NCI-H524 treated with DMSO at 0.1 percent for 48 hours (cell line): ENCODE measurements around the gene MBD1.
"Not testable (repeated sequence)": the region's sequence is repeated elsewhere in the genome, so short reads cannot be mapped to it uniquely, and the experiment has no call there.

ENCODE experiments used
- DNase-seq: peaks from one replicate; lab custom pipeline; 2025; lab: John Stamatoyannopoulos, UW

Gene MBD1

DNA sequence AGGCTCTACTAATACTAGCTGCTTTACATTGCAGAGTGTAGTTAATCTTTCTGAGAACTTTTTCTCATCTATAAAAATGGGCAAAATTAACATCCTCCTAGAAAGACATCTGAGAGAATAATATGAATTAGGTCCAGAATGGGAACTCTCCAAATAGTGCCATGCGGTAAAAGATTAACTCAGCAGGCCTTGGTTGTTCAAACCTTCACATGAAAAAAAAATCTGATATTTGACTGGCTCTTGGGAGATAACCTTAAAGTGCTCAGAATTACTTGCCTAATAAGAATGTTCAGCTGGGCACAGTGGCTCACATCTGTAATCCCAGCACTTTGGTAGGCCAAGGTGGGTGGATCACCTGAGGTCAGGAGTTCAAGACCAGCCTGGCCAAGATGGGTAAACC is 11.7 kb upstream of the MBD1 start:
- DNase-seq = no peak

DNA sequence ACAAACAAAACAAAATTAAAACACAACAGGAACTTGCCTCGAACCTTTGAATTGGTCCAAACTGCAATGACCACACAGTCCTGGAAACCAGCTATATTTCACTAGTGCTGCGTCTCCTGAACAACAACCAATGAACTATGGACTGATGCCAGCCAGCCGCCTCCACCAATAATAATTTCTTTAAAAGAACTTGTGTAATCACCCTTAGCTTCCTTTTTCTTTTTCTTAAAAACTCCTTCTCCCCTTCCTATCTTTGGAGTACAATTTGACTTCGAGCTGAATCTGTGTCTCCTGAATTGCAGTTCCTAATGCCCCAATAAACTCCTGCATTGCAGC is 7.8 kb upstream of the MBD1 start:
- DNase-seq = no peak

DNA sequence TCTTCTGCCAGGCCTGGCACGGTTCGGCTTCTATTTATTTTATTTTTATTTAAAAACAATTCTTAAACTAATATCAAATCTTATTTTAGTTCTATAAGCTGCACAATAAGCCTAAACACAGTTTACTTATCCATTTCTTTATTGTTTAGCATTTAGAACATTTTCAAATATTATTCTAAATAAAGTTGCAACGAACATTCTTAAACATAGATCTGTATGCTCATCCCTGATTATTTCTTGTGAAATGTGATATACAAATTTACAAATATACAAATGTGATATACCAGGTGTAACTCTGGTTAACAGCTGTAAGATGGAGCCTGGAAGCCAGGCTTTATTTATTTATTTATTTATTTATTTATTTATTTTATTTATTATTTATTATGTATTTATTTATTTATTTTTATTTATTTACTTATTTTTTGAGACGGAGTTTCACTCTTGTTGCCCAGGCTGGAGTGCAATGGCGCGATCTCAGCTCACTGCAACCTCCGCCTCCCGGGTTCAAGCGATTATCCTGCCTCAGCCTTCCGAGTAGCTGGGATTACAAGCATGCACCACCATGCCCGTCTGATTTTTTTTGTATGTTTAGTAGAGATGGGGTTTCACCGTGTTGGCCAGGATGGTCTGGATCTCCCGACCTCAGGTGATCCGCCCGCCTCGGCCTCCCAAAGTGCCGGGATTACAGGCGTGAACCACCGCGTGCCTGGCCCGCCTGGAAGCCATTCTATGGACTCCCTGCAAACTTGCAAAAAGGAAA is 7.2 kb upstream of the MBD1 start:
- DNase-seq = not testable (repeated sequence)

DNA sequence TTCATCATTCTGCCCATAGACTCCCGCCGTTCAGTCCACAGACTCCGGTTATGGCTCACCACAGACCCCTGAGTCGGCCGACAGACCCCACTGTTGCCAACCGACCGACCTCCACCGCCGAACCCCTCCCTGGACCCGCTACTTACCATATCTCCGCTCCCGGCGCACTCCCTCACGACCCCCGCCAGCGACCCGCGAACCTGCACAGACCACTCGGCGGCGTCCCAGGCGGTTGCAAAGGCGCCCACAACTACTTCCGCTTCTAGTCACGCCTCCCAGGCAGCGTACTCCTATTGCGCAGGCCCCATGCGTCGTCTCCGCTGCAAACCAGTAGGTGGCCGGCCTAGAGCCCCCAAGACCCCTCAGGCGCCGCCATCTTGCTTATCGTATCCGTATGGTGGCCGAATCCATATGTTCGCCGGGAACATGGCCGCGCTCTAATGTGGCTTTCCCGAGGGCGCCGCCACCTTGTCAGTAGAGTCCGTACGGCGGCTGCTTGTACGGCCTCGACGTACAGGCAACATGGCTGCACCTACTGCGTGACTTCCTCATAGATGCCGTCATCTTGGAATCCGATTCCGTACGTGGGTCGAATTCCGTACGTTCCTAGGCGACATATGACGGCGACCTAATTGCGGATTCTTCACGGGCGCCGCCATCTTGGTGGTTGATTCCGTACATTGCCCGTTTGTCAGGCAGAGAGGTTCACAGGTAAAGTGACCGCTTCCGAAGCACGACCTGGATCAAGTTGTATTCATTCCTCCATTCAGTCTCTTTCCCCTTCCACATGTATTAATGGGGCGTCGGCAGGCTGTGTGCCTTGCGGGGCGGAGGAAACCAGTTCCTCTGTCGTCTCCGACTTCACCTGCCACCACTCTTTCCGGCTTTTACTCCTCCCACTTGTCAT is 6.4 kb upstream of the MBD1 start, which contains the start of gene CXXC1:
TSS of gene CXXC1 (minus strand) at position 252 of the 907 bp plus-strand sequence. CDS start at position 149, 103 bp downstream.
- DNase-seq = peak; percentile 95

DNA sequence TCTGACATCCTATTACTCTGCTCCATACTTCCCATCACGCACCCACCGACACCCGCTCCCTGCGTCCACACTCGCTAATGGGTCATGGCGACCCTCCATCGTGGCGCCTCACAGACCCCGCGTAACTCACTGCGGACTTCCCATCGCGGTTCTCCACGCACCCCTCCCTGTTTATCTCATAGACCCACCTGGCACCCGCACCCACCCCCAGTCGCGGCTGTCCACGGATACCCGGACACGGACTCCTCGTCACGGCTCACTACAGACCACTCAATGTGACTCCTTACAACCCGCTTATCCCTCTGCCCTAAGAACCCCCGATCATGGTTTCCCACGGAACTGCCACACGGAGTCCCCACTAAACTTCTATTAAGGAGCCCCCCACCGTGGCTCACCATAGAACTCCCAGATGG is 5.7 kb upstream of the MBD1 start:
- no peak for DNase-seq

DNA sequence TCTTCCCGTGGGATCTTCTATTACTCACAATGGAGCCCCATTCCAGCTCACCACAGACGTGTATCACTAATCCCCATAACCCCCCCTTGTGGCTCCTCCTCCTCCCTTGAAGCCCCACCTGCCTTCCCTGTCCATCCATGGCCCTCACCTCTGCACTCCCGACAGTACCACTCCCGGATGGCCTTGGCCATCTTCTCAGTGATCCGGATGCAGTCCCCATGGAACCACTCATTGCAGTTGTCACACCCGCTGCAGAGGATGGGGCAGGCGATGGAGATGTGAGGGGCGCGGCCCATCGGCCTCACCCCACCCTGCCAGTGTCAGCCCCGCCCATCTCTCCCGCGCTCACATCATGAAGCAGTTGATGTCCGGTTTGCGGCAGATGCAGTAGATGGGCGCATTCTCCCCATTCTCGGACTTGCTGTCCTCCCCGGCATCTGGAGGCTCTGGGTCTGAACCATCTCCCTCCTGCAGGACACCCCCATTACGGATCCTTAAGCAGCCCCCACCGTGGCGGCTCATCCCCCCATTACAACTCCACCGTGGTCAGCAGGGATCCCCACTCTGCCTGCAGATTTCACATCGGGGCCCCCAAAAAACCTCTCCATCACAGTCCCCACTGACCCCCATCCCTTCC is 5.2 kb upstream of the MBD1 start:
- DNase-seq = no peak

DNA sequence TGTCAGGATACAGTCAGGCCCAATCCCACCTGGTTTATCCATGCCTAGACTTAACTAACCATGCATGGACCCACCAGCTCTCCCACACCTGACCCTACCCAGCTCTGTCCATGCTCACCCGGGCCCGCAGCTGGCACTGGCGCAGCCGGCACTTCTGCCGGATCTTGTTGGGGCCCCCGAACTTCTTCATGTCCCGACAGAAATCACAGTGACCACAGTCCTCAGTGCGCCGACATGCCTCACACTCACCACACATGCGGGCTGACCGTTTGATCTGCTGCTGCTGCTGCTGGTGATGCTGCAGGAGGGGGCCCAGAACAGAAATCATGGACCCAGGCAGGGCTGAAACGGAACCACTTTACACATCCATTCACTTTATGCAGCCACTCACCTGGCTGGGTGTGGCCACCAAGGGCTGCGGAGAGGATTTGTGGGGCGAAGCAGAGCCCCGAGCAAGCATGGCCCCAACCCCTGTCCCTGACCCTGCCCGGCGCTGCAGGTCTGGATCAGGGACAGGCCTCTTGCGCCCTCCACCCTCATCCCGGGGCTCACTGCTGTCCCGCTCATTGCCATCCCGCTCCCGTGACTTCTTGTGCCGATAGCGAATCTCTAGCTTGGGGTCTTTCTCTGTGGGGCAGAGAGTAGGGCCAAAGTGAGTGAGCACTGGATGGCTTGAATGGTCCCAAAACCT is 4.5 kb upstream of the MBD1 start:
- DNase-seq = no peak

DNA sequence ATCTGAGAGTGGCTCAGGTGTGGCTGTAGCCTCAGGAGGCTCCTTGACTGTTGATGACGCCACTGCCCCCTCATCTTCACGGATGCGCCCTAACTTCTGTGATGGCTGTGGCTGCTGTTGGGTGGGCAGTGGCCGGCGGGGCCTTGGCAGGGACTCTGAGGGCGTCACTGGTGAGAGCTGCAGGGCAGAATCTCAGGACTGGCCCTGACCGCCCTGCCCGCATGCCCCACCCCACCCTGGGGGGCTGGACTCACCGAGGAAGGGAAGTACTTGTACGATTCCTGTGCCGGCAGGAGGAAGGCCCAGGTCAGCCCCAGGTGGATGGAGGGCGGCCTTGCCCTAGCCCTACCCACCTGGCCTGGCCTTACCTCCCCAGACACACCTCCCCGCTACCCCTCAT is 3.7 kb upstream of the MBD1 start:
- no peak for DNase-seq

DNA sequence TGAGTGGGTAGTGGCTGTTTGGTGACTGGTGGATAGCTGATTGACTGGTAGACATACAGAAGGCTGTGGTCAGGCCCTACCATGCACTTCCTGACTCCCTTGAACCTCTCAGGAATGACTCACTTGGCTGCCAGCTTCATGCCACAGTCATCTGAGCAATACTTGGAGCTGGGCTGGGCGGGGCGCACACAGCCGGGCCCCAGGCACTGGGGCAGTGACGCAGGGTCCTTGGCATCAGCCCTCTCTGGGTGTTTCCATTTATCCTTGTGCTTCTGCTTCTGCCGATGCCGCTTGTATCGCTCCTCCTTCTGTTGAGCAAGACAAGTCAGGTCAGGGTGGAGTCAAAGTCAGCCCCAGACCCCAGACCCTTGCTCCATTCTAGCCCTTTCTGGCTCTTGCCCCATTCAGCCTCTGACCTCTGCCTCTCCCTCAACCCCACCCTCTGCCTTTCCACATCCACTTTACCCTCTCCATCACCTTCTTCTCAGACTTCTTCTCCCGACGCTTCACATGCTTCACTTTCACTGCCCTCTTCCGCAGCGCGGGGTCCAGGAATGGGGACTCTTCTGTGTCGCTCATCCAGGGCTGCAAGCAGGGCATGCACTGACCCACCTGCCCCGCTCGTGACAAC is 3.0 kb upstream of the MBD1 start:
- DNase-seq = no peak

DNA sequence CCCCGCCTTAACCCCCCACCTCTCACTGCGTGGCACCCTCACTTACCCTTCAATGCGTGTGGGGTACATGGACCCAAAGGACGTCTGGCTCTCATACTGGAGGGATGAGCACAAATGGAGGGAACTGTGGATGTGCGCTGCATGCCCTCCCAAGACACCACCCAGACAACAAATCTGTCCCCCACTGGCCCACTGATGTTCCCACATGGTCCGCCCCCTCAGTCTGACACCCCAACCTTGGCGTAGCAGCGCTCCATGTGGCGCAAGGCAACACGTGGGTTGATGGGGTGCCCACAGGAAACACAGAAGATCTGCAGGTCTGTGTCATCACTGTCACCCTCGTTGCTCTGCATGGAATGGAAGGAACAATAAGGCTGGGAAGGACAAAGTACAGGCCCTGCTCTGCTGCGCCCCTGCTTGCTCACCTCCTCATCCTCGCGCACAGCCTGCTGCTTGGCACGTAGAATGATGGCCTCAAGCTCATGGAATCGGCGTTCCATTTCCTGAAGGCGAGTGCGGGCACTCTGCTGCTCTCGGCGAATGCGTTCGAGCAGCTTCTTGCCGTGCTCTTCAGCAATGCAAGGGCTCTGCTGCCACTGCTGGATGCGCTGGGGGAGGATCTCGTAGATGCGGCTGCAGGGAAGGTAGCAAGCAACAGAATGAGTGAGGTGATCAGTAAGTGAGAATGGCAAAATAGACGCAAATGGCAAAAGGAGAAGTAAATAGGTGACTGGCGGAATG is 2.3 kb upstream of the MBD1 start:
- no peak for DNase-seq

DNA sequence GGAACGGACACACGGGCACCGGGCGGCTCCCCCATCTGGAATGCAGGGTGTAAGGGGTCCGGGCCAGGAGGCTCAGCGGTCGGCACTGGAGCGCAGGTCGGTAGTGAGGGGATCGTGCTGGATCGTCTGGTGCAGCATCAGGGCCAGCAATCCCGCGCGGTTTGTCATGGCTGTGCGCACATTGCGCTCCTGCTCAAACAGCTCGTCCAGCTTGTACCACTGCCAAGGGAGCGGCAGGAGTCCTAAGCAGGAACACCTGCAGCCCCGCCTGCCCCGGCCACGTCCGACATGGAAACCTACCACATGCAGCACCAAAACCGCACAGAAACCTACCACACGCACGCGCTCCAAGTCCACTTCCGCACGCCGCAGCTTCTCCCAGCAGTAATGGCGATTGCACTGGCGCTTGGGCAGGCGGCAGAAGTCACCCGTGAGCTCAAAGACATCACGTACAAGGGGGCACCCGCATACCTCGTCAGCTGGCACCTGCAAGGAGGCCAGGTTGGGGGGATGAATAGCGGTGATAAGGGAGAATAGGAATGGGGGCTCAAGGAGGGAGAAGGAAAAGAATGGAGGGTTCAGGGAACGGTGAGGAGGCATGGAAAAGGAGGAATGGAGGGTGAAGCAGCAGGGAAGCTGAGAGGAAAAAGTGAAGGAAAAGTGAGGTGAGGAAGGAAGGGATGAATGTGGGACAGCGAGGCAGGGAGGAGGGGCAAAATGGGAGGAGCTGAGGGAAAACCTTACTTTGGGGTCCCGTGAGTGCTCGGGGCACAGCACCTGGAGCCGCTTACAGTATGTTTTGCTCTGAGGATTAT is 1.4 kb upstream of the MBD1 start:
- no peak for DNase-seq

DNA sequence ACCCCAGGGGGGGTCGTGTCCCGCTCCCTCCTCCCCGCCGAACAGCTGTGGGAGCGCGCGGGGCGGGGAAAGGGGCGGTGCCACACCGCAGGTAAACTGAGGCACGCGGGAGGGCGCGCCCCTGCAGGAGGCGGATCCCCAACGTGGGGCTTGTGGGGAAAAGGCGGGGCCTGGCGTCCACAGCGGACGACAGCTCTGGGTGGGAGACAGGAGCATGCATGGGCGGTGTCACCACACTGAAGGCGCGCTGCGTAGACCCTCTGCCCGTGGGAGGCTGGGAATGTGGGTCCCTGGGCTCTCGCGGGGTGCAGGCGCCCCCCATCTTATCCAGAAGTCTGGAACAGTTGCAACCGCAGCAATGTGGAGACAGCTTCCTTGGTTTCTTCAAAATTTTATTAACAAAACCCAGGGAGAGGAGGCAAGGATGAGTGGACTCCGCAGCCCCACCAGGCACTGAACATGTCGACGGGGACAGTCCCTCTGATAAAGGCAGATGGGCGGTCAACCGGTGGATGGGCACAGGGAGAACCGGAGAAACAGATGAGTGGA is 723 bp upstream of the MBD1 start:
- no peak for DNase-seq

DNA sequence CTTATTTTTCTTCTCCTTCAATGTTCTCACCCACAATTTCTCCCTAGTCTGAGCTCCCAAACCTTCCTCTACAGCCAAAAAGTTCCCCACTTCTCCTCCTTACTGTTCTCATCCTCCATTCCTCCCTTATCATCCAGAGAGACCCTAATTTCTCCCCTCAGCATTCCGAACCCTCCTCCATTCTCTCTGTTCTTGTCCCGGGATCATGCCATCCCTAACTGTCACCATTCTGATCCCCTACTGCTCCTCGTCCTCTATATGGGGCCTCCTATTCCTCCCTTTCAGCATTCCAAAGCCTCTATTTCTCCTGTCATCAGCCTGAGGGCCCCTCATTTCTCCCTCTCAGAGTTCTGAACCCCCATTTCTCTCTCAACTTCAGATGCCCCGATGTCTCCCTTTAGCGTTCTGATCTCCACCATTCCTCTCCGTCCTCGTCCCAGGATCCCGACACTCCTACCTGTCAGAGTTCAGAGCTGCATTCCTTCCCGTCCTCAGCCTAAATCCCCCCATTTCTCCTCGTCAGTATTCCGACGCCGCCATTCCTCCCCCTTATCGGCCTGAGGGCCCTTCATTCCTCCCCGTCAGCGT is 522 bp downstream of the MBD1 start:
- DNase-seq = no peak

DNA sequence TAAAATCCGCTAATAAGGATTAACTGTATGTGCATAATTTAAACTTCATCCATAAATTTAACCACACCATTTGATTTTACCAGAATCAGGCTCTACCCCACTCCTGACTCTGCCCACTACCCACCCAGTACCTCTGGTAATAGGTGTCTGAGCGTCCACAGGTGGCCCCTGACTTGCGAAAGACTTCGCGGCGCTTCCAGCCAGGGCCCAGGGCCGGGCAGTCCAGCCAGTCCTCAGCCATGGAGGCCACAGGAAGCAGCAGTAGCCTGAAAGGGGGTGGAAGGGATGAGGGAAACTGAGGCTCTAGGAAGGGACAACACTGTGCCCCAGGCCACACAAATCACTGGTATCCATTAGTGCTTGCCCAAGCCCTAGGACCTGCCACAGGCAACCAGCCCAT is 1.6 kb downstream of the MBD1 start:
- no peak for DNase-seq

DNA sequence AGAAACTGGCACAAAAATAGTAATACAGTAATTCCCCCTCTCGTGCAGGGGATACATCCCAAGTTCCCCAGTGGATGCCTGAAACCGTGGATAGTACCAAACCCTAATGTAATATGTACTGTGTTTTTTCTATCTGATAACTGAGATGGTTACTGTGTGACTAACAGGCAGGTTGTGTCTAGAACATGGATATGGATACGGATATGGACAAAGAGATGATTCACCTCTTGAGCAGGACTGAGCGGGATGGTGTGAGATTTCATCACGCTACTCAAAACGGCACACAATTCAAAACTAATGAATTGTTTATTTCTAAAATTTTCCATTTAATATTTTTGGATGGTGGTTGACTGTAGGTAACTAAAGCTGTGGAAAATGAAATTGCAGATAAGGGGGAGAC is 3.4 kb downstream of the MBD1 start:
- DNase-seq = no peak

DNA sequence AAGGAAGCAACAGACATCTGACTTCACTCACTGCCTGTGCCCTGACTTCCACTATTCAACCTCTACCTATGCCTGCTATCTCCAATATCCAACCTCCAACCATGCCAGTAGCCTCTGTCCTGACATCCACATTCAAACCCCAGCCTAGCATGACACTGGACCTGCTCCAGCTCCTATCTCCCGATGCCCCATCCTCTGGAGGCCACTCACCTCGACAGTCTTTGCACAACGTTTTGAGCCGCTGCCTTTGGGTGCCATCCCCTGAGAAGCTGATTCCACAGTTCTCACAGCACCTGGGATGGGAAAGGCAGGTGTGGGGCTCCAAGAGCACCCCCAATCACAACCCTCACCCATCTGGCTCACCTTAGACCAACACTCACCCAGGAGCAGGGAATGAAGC is 4.9 kb downstream of the MBD1 start:
- DNase-seq = no peak

DNA sequence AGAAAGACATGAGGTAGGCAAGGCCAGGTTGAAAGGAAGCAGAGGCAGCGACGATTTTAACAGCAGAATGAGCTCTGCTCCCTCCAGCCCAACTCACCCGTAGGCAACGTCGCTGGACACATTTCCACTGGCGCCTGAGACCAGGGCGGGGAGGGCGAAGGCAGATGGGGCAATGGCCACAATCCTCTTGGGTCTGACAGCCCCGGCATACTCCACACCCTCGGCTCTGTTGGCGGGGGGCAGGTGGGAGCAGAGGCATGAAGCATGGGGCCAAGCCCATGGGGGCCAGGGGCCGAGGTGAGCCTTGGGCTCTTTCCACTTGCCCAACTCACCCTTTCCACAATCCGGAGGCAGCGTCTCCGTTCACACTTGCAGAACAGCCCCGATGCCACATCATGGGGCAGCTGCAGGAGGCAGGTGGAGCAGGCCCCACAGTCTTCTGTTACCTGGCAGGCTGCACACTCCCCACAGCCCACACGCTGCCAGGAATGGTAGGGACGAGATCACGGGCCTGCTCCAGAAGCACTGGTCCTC is 5.8 kb downstream of the MBD1 start:
- DNase-seq = no peak

DNA sequence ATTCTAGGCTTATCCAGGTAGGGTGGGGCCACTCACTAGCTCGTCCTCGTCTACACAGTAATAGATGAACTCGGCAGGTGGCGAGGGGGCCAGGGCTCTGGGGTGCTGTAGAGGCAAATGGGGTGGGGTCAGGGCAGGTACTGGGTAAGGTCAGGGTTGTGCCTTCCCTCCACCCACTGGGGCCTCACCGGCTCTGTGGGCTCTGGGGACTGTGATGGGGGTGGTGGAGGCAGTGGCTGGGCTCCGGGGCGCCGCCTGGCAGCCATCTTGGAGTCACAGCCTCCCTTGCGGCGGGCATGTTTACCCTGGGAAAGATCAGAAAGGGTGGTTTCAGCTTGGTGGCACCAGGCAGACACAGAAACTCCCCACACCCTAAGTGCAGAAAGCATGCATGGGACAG is 6.4 kb downstream of the MBD1 start:
- no peak for DNase-seq

DNA sequence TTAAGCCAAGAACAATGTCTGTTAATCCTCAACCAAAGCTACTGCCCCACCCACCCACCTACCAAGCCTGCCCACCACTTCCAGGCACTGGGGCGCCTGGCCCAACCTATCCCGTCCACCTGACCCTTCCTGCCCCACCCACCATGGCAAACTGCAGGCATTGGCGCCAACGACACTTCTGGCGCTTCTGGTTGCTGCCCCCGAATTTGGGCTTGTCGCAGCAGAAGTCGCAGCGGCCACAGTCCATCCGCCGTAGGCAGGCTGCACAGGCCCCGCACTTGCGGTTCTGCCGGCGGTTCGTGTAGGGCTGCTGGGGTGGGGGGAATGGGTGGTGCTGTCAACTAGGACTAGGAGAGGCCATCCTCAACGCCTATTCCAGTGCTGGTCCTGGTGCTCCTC is 7.3 kb downstream of the MBD1 start:
- no peak for DNase-seq
